LoVo (cell line): ENCODE measurements around the gene ZG16.
A peak's percentile ranks its signal among the peaks of the same experiment; 100 is the strongest.
"Not testable (repeated sequence)": the region's sequence is repeated elsewhere in the genome, so short reads cannot be mapped to it uniquely, and the experiment has no call there.

Source experiments
- DNase-seq: peaks from one replicate; pipeline ENCODE4 v3.0.0-alpha.2; 2016; ENCODE audit warnings: low spot score

ZG16 gene

DNA sequence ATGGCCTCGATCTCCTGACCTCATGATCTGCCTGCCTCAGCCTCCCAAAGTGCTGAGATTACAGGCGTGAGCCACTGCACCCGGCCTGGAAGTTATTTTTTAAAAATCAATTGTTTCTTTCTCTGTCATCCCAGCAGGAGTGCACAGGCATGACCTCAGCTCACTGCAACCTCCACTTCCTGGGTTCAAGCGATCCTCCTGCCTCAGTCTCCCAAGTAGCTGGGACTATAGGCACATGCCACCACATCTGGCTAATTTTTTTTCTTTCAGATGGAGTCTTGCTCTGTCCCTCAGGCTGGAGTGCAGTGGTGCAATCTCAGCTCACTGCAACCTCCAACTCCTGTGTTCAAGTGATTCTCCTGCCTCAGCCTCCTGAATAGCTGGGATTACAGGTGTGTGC, 9.1 kb downstream of the ZG16 start:
- DNase-seq = not testable (repeated sequence)

DNA sequence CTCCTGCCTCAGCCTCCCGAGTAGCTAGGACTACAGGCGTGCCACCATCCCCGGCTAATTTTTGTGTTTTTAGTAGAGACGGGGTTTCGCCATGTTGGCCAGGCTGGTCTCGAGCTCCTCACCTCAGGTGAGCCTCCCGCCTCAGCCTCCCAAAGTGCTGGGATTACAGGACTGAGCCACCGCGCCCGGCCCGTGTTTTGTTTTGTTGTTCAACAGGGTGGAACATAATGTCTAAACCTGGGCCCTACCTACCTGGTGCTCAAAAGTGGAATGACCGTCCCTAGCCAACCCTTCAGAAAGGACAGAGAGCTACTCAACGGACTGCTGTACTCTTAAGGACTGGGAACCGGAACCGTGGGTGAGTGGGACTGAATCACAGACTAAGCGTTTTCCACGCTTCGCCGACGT, 11.7 kb downstream of the ZG16 start:
- DNase-seq = no peak

DNA sequence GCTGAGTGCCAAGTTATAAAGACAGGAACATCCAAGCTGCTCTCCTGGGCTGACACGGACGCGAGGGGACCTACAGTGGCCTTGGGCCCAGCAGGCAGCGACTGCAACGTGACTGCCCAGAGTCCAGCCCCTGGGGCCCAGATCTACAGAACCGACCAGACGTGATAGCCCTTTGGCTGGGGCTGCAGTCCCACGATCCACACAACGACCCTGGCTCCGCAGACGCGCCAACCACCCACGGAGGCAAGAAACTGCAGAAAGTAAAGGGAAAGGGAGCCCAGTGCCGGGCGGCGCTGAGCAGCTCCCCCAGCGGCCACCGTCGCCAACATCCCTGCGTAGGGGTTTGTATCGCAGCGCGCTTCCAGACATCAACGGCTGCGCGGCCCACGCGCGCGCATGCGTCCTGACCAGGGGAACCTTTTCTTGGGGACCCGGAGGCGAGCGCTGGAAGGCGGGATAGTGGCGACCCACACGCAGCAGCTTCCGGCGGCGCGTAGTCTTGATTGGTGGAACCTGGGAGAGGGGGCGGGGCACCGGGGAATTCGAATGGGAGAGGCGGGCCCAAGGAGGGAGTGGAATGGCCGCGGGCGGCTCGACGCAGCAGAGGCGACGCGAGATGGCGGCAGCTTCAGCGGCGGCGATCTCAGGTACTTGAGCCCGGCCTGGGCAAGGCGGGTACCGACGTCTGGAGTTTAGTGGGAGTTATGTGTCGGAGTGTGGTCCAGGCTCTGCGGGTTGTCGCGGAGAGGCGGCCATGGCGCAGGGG, 12.3 kb downstream of the ZG16 start, which contains the start of gene KIF22:
KIF22 (plus strand) TSS at position 569 of the 766 bp plus-strand sequence; CDS start at position 578, 9 bp downstream.
- DNase-seq = peak; percentile 99

GRCh38 chr16:29790949-29791844, 13.1 kb downstream of the ZG16 start:
- DNase-seq = no peak

DNA sequence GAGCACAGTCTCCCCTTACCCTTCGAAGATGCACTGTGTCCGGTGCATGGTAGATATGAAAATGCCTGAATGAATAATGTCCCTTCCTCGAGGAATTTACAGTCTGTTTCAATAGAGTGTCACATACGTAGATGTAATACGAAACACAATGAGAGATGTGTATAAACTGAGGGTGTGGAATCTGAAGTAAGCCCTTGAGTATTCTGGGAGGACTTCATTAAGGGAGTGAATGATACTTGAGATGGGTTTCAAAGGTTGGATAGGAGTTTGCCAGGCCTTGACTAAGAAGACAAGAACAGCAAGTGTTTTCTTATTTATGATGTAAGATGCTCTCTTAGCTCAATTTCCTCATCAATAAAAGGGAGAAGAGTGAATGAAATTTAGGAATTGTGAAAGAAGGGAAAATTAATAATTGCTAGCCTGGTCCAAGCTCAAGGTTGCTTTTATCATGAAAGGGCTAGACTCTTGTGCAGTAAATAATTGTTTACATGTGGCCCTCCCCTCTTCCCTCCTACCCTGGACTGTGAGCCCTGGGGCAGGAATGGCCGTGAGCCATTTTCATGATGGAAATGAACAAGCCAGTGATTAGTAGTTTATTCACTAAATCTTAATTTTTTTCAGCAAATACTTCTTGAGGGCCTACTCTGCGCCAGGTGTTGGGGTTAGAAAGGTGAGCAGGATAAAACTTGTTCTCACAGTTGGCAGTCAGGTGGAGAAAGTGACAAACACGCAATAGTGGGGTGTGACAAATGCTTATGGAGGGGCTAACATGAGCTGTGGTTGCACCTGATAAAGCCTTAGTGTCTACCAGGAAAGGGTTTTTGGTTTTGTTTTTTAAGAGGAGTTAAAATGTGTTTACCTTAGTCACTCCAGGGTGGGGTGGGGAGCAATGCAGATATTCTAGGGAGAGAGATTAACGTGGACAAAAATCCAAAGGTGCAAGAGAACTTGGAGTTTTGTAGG, 14.1 kb downstream of the ZG16 start:
- no peak for DNase-seq

DNA sequence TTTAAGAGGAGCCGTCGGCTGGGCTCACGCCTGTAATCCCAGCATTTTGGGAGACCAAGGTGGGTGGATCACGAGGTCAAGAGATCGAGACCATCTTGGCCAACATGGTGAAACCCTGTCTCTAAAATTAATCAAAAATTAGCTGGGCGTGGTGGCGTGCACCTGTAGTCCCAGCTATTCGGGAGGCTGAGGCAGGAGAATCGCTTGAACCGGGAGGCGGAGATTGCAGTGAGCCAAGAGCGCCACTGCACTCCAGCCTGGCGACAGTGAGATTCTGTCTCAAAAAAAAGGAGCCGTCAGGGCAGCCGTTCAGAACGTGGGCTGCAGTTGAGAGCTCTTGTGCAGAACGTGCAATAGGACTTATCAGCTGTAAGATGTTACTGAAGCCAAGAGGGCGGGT, 15.1 kb downstream of the ZG16 start:
- DNase-seq = not testable (repeated sequence)

- no peak for DNase-seq
Measured at GRCh38 chr16:29794231-29794710, 16.2 kb downstream of the ZG16 start.

DNA sequence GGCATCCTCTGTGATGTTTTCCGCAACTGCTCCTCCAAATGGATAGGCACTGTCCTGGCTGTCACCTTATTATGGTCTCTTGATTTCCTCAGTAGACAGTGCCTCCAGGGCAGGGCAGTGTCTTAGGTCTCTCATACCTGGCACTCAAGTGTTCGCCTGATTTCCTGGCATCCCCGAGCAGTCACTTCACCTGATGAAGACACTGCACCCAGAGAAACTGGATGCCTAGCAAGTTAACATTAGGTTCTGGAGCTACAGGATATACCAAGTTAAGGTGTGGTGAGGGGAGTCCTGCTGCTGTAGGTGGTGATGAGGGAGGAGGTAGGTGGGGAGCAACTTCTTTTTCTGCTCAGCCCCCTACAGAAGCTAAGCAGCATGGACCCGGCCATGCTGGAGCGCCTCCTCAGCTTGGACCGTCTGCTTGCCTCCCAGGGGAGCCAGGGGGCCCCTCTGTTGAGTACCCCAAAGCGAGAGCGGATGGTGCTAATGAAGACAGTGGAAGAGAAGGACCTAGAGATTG, 24.4 kb downstream of the ZG16 start:
- no peak for DNase-seq

- no peak for DNase-seq
Measured at GRCh38 chr16:29804020-29804419, 26.0 kb downstream of the ZG16 start.

DNA sequence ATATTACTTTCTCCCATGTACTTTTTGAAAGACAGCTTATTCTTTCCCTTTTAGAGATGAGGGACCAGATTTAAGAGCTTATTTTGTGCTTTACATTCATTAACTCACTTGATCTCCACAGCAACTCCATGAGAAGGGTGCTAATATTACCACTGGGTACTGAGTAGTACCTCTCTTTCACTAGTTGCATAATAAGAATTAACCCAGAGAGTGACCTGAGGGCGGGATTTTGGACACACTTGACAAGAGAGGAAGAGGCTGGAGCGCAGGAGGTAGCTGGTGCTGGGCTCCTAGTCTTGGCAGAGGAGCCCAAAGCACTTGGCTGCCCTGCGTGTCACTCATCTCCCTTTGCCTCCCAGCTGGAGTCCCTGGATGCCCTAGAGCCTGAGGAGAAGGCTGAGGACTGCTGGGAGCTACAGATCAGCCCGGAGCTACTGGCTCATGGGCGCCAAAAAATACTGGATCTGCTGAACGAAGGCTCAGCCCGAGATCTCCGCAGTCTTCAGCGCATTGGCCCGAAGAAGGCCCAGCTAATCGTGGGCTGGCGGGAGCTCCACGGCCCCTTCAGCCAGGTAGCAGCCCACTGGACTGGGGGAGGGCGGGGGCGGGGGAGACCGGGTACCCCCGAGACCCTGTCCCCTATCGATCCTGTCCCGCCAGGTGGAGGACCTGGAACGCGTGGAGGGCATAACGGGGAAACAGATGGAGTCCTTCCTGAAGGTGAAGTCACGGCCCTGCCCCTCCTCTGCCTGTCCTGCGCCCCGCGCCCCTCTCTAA, 26.6 kb downstream of the ZG16 start:
- no peak for DNase-seq

- DNase-seq = peak; percentile 96
Measured at GRCh38 chr16:29805232-29806098, 27.4 kb downstream of the ZG16 start.

DNA sequence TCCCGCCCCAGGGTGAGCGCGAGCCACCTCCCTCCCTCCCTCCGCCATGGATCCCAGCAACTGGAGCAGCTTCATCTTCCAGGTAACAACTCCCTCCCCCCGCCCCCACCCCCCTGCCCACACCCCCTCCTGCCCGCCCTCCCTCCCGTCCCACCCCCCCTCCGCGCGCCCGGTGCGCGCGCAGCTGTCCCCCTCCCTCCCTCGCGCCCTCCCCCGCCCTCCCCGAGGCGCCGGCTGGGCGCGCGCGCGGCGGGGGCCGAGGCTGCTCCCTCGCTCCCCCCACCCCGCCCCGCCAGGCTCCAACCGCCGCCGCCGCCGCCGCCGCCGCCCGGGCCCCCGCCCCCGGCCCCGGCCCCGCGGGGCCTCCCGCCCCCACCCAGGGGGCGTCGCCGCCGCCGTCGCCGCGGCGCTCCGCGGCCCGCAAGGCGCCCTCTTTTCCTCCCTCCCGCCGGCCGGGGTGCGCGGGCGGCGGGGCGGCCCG, 28.1 kb downstream of the ZG16 start, which contains the start of gene MAZ:
MAZ (plus strand) TSS at position 431 of the 481 bp plus-strand sequence. CDS start 173 bp downstream, outside the sequence.
- DNase-seq = peak; percentile 81

GRCh38 chr16:29806641-29807425, 28.8 kb downstream of the ZG16 start:
- peak; percentile 66 for DNase-seq

DNA sequence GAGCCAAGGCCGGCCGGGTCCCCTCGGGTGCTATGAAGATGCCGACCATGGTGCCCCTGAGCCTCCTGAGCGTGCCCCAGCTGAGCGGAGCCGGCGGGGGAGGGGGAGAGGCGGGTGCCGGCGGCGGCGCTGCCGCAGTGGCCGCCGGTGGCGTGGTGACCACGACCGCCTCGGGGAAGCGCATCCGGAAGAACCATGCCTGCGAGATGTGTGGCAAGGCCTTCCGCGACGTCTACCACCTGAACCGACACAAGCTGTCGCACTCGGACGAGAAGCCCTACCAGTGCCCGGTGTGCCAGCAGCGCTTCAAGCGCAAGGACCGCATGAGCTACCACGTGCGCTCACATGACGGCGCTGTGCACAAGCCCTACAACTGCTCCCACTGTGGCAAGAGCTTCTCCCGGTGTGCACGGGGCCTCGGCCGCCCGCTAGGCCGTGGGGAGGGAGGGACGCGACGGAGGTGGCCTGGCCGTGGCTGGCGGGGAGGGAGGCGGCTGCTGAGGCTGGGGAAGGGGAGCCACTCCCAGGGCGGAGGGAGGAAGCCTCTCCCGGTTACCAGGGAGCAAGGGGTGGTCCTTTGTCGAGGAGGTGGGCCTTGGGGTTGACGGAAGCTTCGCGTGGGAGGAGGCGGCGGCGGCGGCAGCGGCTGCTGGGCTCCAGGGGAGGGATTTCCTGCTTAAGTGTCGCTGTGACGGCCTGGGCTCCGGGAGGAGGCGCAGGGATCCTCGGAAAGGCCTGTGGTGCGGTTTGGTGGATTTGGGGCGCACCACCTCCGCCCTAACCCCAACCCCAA, 29.6 kb downstream of the ZG16 start:
- DNase-seq = peak; percentile 89

- DNase-seq = no peak
Measured at GRCh38 chr16:29808219-29808900, 30.3 kb downstream of the ZG16 start.

- DNase-seq = no peak
Measured at GRCh38 chr16:29809031-29809747, 31.1 kb downstream of the ZG16 start.
